Measurements from ENCODE around the gene RBX1. TPM values are rescaled to one million over a fixed set of nuclear protein-coding genes. Genes with fewer than 3 reads are reported as not detected.
A peak's percentile ranks its signal among the peaks of the same experiment; 100 is the strongest.
"Not testable (repeated sequence)": the region's sequence is repeated elsewhere in the genome, so short reads cannot be mapped to it uniquely, and the experiment has no call there.

Gene RBX1
- total RNA-seq, result 10 to 100 TPM; 59.3 to 61.4 TPM
- long read RNA-seq, transcript RBX1-201 (5 exons, 1,188 nt), result major isoform, 20 of 21 reads
- long read RNA-seq, partial matches to known transcripts, result 1 of 21 reads
- long read RNA-seq, other reads (novel, unspliced or antisense), result 0 of 21 reads

DNA sequence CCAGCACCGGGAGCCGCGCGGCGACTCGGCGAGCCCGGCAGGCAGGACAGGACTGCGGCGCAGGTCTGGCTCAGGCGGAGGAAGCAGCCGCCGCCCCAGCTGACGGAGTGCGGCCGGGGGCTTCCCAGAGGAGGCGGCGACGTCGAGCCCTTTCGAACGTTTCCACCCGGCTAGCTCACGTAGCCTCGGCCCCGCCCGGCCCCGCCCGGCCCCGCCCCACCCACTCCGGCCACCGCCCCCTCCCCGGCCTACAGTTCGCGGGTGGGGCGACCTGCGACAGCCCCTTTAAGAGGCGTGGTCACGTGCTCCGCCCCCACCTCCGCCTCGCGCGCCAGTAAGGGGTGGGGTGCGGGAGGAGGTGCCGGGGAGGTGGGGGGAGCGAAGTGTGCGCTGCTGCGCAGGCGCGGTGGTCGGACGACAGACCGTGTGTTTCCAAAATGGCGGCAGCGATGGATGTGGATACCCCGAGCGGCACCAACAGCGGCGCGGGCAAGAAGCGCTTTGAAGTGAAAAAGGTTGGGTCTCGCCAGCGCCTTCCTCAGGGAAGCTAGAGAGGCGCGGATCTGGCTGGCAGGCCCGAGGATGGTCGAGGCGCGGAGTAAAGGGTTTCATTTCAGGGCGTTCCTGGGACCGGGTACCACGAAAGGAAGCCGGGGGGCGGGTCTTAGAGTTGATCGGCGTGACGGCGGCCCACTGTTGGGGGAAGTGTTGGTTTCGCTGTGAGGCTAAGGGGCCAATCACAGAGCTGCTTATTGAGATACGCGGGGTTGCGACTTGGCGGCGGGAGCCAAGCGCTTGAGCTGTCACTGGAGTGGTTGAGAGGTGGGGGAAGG lies at the start of gene RBX1:
RBX1 (plus strand) TSS at position 417 of the 833 bp plus-strand sequence; CDS start at position 438, 21 bp downstream.
- peak; percentile 96 to 97 for ATAC-seq
- intact Hi-C loops (cut with DNase I), result loop anchor here in 1 of 2 donors (1.0 to 5.0 kb wide), 2 partner anchors 71 to 140 kb away; no protein-coding TSS in a partner anchor

DNA sequence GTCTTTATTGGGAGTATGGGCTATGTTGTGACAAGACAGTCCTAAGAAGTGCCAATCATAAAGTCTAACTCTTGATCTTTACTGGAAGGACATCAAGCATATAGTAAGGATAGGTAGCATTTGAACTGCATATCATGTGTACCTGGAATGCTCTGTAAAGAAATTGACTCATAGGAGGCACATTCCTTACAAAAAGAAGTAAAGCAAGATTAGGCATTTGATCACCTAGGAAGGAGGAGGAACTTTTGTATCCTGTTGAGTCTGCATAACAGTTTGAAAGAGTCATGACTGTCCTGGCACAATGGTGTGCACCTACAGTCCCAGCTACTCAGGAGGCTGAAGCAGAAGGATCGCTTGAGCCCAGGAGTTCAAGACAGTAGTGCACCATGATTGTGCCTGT lies 47.1 kb upstream of the RBX1 start:
- intact Hi-C loops (cut with DNase I), result no loop called here
- no peak for DNase-seq
- ATAC-seq, result no peak

More for the DNA sequence above, at the start of gene RBX1:
- DNase-seq, result peak; percentile 98

DNA sequence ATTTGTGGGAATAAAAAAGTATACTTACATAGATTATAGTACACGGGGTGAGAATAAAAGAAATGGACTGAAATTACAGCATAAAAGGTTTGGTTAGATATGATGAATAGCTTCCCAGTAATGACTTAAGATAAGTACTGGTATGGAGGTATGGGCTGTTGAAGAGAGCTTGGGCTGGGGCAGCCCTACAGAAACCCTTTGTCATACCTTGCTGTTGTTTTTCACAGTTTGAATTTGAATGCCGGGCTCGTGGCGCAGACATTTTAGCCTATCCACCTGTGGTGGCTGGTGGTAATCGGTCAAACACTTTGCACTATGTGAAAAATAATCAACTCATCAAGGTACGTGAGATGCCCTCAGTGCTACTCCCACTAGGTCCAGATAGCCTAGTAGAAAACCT lies 42.3 kb upstream of the RBX1 start:
- no peak for DNase-seq
- intact Hi-C loops (cut with DNase I), result no loop called here
- no peak for ATAC-seq

DNA sequence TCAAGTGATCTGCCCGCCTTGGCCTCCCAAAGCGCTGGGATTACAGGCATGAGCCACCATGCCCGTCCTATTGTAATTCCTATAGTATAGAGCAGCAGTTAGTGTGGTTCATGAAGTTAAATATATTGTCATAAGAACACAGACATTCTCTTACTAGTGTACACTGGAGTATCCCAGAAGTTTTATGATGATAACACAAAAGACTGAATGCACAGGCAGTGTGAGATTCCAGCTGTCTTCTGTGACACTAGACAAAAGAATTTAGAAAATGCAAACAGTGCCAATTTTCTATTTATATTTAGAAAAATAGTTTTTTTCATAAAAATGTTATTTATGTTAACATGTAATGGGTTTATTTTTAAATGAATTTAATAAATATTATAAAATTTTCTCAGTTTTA lies 39.4 kb upstream of the RBX1 start:
- ATAC-seq (no peak), DNase-seq (no peak)
- intact Hi-C loops (cut with DNase I), result no loop called here

DNA sequence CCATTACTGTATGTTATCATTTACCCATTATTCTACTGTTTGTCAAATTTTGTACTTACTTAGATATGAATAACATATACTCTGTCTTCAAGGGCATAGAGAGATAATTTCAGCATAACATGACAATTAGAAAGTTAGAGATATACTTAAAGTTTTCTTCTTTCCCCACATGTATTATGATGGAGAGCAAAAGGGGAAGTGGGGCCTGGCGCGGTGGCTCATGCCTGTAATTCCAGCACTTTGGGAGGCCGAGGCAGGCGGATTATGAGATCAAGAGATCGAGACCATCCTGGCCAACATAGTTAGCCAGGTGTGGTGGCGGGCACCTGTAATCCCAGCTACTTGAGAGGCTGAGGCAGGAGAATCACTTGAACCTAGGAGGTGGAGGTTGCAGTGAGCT lies 38.2 kb upstream of the RBX1 start:
- intact Hi-C loops (cut with DNase I); DNase-seq; ATAC-seq: not testable (repeated sequence)

DNA sequence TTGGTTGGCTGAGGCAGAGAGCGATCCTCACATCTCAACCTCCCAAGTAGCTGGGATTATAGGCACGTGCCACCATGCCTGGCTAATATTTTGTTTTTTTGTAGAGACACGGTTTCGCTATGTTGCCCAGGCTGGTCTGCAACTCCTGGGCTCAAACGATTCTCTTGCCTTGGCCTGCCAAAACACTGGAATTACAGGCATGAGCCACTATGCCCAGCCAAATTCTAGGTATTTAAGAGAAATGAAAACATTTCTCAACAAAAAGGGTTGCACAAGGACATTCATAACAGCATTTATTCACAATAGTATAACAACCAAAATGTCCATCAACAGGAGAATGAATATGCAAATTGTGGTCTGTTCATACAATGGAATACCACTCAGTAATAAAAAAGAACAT lies 31.7 kb upstream of the RBX1 start:
- intact Hi-C loops (cut with DNase I), result no loop called here
- peak in 1 of 2 donors; percentile 31 for ATAC-seq
- no peak for DNase-seq

DNA sequence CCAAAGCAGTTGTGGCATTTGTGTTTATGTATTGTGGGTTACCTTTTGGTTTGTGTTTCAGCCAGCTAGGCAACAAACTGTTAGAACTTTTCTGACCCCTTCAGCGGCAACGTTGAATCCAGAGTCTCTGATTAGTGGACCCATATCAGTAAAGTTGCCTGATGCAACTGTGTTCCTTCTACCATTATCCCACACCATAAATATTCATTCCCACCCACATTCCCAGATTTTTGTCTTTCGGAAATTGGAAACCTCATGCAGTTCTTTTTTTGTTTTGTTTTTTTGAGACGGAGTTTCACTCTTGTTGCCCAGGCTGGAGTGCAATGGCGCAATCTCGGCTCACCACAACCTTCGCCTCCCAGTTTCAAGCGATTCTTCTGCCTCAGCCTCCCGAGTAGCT lies 30.7 kb upstream of the RBX1 start:
- no peak for ATAC-seq
- intact Hi-C loops (cut with DNase I), result no loop called here
- no peak for DNase-seq

DNA sequence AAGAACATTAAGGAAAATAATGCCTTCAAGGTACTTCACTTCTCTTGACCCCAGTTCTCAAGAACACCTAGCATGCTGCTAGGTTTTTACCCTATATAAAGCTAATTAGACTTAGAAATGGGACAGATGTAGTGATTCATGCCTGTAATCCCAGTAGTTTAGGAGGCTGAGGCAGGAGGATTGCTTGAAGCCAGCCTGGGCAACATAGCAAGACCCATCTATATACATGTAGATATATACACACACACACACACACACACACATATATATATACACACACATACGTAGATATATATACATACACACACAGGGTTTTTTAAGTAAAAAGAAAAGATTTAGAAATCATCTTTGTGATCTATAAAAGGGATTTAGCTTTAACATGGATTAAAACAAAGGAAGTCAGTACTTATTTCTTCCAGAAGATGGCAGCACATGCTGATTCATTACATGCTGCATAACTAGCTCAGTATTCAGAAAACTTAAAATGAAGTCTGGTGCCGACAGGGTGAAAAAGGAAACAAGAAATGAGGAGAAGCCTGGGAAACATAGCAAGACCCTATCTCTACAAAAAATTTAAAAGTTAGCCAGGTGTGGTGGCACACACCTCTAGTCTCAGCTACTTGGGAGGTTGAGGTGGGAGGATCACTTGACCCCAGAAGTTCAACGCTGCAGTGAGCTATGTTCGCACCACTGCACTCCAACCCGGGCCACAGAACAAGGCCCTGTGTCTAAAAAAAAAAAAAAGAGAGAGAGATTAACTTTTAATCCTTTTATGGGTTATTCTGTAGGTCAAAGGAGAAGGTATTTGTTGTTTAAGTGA lies 28.5 kb upstream of the RBX1 start:
- no peak for DNase-seq
- ATAC-seq, result peak; percentile 76 to 81
- intact Hi-C loops (cut with DNase I), result no loop called here

DNA sequence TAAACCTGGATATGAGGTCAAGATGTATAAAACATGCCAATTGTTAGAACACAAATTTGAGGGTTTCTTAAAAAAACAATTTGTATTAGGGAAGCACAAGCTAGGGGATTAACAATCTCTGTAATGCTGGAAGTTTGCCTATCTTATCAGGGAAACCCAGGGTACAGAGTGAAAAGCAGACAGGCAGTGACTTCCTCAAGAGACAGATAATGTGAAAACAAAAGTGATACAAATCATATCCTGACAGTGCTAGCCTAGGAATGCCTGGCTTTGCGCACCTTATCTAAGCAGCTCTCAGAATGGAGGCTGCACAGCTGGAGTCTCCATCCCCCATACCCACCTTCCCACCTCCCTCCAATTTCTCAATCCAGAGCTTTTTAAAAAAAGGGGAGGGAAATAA lies 22.5 kb upstream of the RBX1 start:
- ATAC-seq, result no peak
- intact Hi-C loops (cut with DNase I), result no loop called here
- no peak for DNase-seq

DNA sequence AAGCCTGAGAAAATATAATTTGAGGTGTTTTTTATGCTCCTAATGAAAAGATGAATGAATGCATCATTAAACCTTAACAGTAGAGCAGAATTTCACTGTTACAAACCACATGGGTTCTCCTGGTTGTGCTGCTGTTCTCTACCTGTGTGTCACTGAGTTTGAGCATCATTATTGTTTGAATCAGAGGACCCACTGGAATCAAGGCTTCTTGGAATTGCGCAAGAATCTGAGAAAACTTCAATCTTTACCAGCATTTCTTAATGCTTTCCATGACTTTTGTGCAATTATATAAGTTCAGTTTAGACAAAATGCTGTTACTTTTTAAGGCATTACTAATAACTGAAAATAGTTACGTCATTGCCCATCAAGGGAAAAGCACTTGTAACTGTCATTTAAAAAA lies 18.8 kb upstream of the RBX1 start:
- intact Hi-C loops (cut with DNase I), result no loop called here
- ATAC-seq, result no peak
- no peak for DNase-seq

DNA sequence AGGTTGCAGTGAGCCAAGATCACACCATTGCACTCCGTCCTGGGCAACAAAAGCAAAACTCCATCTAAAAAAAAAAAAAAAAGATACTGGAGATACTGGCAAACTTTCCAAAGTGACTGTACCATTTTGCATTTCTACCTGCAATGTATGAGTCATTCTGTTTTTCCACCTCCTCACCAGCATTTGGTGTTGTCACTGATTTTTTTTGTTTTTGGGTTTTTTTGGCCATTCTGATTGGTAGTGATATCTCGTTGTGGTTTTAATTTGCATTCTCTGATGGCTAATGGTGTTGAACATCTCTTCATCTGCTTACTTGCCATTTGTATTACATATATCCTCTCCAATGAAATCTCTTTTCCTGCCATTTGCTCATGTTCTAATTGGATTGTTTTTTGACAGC lies 12.0 kb upstream of the RBX1 start:
- DNase-seq (no peak), ATAC-seq (no peak)
- intact Hi-C loops (cut with DNase I), result no loop called here

DNA sequence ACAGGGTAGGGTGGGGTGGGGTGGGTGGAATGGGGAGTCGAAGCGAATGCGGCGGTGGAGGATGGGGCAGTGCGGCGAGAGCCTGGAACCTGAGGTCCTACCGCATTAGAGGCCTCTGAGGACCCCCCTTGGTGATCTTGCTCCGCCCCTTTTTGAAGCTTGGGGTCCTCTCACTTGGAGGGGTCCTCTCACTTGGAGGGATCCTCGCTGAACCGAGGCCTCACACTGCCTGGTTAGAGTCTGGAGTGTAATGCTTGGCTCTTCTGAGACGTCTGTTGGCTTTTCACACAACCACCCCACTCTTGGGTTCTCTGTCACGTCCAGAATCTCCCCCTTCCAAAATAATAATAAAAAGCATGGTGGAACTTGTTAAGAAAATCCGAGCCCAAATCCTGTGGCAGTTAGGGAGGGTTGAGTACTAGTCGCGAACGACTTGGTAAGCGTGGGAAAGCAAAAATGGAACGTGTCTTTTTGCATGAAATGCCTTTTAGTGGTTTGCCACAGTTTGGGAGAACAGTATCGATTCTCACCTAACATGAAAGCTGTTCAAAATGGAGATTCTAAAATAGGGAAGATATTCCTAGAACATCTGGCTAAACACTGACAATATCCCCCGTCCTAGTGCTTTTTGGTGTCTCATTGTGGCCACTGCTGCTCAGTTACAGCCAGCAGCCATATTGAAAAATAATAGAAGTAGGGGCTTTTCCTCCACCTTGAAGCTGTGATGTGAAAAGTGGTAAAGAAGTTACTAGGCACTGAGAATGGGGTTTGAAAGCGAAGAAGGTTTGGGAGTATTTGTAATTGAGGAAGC lies 822 bp downstream of the RBX1 start:
- ATAC-seq, result no peak
- DNase-seq, result no peak
- intact Hi-C loops (cut with DNase I), result loop anchor here in 1 of 2 donors (1.0 to 5.0 kb wide), 2 partner anchors 70 to 139 kb away; no protein-coding TSS in a partner anchor

DNA sequence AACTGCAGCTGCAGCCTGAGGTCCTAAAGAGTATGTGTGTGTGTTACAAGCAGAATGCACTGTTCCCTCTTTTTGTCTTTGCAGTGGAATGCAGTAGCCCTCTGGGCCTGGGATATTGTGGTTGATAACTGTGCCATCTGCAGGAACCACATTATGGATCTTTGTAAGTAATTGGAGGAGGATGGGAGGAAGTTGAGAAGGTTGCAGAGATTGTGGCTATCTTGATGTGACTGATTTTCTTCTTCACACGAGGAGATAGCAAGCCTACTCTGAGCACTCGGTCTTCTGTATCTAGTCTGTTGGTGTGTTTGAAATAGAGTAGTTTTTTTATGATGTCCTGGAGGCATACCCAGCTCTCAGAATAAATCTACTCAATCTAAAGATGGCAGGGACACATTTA lies 2.3 kb downstream of the RBX1 start:
- intact Hi-C loops (cut with DNase I), result loop anchor here in 1 of 2 donors (5.0 kb wide), 1 partner anchor 69 kb away; no protein-coding TSS in a partner anchor
- DNase-seq (no peak), ATAC-seq (no peak)

DNA sequence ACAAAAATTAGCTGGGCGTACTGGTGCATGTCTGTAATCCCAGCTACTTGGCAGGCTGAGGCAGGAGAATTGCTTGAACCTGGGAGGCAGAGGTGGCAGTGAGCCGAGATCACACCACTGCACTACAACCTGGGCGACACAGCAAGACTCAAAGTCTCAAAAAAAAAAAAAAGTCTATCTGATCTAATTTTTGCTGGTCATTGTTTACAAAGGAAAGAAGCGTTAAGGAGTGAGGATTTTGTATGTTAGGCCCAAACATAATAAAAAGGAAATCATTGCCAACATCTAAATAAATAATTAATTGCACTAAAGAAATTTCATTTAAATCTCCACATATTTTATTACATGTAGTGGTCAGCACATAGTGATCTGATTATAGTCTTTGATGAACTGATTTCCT lies 2.9 kb downstream of the RBX1 start:
- ATAC-seq (no peak), DNase-seq (no peak)
- intact Hi-C loops (cut with DNase I), result loop anchor here in 1 of 2 donors (5.0 kb wide), 1 partner anchor 68 kb away; no protein-coding TSS in a partner anchor

DNA sequence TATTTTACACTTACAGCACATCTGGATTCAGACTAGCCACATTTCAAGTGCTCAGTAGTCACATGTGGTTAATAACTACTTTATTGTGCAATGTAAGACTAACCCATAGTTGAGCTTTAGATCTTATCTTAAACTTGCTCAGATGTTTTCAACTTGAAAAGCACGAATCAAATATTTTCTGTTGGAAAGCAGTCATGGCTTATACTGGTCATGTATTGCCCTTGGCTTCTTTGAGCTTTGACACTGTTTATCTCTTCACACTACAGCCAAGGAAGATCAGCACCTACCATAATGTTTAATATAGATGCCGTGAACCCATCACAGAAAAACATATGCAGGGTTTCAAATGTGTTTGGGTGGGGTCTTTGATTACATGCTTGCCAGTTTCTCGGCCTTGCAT lies 4.4 kb downstream of the RBX1 start:
- no peak for DNase-seq
- no peak for ATAC-seq
- intact Hi-C loops (cut with DNase I), result loop anchor here in 1 of 2 donors (5.0 kb wide), 1 partner anchor 137 kb away; the partner anchor contains the start of gene EP300

DNA sequence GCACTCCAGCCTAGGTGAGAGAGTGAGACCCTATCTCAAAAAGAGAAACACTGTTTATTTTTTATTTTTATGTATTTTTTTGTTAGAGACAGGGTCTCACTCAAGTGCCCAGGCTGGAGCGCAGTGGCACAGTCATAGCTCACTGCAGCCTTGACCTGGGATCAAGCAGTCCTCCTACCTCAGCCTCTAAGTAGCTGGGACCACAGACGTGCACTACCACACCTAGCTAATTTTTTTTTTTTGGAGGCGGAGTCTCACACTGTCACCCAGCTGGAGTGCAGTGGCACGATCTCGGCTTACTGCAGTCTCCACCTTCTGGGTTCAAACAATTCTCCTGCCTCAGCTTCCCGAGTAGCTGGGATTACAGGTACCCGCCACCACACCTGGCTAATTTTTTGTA lies 6.4 kb downstream of the RBX1 start:
- DNase-seq, result no peak
- ATAC-seq, result no peak
- intact Hi-C loops (cut with DNase I), result loop anchor here in 1 of 2 donors (5.0 kb wide), 1 partner anchor 135 kb away; the partner anchor contains the start of gene EP300

DNA sequence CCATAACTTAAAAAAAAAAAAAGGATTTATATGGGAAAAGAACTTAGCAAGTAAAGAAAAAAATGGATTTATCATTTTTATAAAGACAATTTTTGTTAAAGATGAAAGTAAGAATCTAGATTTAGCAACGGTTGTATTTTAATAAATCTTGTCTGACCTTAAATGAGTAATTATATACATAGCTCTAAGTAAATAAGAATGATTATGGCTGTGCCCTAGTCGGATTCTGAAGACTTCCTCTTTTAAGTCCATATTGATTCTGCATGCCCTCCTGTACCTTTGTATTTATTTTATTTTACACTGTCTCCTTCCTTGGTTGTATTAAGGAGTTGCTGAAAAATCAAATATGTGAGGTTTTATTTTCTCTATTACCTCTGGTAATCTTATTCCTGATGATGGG lies 7.1 kb downstream of the RBX1 start:
- intact Hi-C loops (cut with DNase I), result loop anchor here in 1 of 2 donors (5.0 kb wide), 1 partner anchor 134 kb away; the partner anchor contains the start of gene EP300
- DNase-seq (no peak), ATAC-seq (no peak)

DNA sequence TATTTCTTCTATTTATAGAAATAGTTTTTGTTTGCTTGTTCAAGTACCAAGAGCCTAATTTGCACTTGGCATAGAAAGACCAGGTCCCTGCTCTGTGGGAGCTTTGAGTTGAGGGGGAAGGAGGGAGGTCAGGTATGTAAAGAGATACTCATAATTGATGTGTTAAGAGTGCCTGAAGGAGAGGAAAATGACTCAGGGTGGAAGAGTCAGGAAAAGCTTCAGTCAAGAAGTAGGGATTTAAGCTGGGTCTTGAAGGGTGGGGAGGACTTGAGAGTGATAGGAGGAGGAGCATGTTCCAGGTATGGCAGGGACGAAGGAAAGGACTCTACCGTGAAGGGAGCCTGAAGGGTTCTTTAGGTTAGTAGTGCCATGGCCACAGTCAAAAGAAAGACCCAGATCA lies 9.0 kb downstream of the RBX1 start:
- intact Hi-C loops (cut with DNase I), result no loop called here
- no peak for DNase-seq
- ATAC-seq, result no peak
